ENCODE measurements around the gene GTPBP4. TPM values are rescaled to one million over a fixed set of nuclear protein-coding genes. Genes with fewer than 3 reads are reported as not detected.

GTPBP4 gene
- total and polyA plus RNA-seq, 2 of the 13 experiments (the other 11 are each of a cell fraction or from before 2014, with no cell fraction given), result 24.1 to 85.5 TPM

DNA sequence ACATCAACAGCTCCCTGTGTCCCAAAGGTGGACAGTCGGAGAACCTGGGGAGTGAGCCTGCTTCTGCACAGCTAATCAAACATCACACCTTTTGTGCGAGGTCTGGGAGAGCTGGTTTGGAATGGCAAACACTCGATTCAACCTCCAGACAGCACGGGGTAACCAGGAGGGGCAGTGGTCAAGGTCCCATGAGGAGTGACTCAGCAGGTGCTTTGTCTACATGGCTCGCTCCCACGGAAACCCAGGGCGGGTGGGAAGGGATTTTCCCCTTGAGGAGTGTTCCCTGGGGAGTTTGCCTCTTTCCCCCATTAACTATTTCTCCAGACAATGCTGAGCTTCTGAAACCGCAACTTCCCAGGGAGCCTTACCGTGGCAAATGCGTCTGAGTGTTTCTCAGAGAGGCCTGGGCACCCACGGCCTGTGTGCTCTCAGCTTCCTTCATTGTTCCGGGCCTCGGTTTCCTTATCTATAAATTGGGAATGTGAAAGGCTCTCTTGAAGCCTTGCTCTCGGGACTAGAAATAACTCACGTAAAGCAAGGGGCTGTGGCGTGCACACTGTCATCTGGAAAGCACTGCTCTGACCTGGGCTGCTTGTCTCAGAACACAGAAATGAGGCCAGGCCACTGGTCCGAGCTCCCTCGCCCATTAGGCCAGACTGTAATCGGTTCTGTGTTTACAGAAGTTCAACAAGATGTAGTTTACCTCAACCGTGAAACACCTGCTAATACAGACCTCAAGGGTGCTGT lies 14.0 kb upstream of the GTPBP4 start (continued):
- peak; percentile 75 for TF ChIP-seq GFI1 (CRISPR knock-in tag; IDR thresholded peaks at IDR 0.05; ENCODE audit: borderline replicate concordance)
- peak; percentile 49; the same call in 1 of the 2 replicates for TF ChIP-seq MEF2D (CRISPR knock-in tag; IDR thresholded peaks at IDR 0.05)
- TF ChIP-seq ERF (CRISPR knock-in tag; IDR thresholded peaks at IDR 0.05), result peak; percentile 66
- no peak for TF ChIP-seq CREB1 (IDR thresholded peaks at IDR 0.05)
- 0 out of 2 replicates have a peak, but pooled peaks have one; percentile 5 for TF ChIP-seq CREB1 (CRISPR knock-in tag; IDR thresholded peaks at IDR 0.05)
- TF ChIP-seq, protein P1, sequence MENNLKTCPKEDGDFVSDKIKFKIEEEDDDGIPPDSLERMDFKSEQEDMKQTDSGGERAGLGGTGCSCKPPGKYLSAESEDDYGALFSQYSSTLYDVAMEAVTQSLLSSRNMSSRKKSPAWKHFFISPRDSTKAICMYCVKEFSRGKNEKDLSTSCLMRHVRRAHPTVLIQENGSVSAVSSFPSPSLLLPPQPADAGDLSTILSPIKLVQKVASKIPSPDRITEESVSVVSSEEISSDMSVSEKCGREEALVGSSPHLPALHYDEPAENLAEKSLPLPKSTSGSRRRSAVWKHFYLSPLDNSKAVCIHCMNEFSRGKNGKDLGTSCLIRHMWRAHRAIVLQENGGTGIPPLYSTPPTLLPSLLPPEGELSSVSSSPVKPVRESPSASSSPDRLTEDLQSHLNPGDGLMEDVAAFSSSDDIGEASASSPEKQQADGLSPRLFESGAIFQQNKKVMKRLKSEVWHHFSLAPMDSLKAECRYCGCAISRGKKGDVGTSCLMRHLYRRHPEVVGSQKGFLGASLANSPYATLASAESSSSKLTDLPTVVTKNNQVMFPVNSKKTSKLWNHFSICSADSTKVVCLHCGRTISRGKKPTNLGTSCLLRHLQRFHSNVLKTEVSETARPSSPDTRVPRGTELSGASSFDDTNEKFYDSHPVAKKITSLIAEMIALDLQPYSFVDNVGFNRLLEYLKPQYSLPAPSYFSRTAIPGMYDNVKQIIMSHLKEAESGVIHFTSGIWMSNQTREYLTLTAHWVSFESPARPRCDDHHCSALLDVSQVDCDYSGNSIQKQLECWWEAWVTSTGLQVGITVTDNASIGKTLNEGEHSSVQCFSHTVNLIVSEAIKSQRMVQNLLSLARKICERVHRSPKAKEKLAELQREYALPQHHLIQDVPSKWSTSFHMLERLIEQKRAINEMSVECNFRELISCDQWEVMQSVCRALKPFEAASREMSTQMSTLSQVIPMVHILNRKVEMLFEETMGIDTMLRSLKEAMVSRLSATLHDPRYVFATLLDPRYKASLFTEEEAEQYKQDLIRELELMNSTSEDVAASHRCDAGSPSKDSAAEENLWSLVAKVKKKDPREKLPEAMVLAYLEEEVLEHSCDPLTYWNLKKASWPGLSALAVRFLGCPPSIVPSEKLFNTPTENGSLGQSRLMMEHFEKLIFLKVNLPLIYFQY (CRISPR knock-in tag; IDR thresholded peaks at IDR 0.05; ENCODE audit: borderline replicate concordance), result no peak
- peak; percentile 89 for TF ChIP-seq SALL1 (CRISPR knock-in tag; IDR thresholded peaks at IDR 0.05)
- TF ChIP-seq IRX3 (CRISPR knock-in tag; IDR thresholded peaks at IDR 0.05; ENCODE audit: borderline replicate concordance, low read depth), result 0 out of 2 replicates have a peak, but pooled peaks have one; percentile 65
- no peak for TF ChIP-seq THYN1 (CRISPR knock-in tag; IDR thresholded peaks at IDR 0.05; ENCODE audit: borderline replicate concordance, low read depth)
- peak; percentile 65; the same call in 1 of the 2 replicates for TF ChIP-seq ZKSCAN8 (CRISPR knock-in tag; IDR thresholded peaks at IDR 0.05; ENCODE audit: borderline replicate concordance)
- TF ChIP-seq BORCS8-MEF2B (CRISPR knock-in tag; IDR thresholded peaks at IDR 0.05), result peak; percentile 30; the same call in 1 of the 2 replicates
- 0 out of 2 replicates have a peak, but pooled peaks have one; percentile 32 for TF ChIP-seq TCF7 (IDR thresholded peaks at IDR 0.05; ENCODE audit: low read depth)
- peak; percentile 78 for TF ChIP-seq NFE2 (CRISPR knock-in tag; IDR thresholded peaks at IDR 0.05)
- TF ChIP-seq KDM6A (CRISPR knock-in tag; IDR thresholded peaks at IDR 0.05; ENCODE audit: low read depth), result 0 out of 2 replicates have a peak, but pooled peaks have one; percentile 18
- no peak for TF ChIP-seq FOXC1 (CRISPR knock-in tag; IDR thresholded peaks at IDR 0.05; ENCODE audit: borderline replicate concordance)
- peak; percentile 61; the same call in 1 of the 2 replicates for TF ChIP-seq HIVEP1 (CRISPR knock-in tag; IDR thresholded peaks at IDR 0.05)
- TF ChIP-seq ZNF431 (CRISPR knock-in tag; IDR thresholded peaks at IDR 0.05; ENCODE audit: borderline replicate concordance, low read depth), result 0 out of 2 replicates have a peak, but pooled peaks have one; percentile 71
- peak; percentile 3; the same call in 1 of the 2 replicates for TF ChIP-seq ZMYM4 (CRISPR knock-in tag; IDR thresholded peaks at IDR 0.05)
- peak; percentile 73; the same call in 1 of the 2 replicates for TF ChIP-seq FOXK1 (CRISPR knock-in tag; IDR thresholded peaks at IDR 0.05; ENCODE audit: borderline replicate concordance, low read depth)
- TF ChIP-seq, protein P2, sequence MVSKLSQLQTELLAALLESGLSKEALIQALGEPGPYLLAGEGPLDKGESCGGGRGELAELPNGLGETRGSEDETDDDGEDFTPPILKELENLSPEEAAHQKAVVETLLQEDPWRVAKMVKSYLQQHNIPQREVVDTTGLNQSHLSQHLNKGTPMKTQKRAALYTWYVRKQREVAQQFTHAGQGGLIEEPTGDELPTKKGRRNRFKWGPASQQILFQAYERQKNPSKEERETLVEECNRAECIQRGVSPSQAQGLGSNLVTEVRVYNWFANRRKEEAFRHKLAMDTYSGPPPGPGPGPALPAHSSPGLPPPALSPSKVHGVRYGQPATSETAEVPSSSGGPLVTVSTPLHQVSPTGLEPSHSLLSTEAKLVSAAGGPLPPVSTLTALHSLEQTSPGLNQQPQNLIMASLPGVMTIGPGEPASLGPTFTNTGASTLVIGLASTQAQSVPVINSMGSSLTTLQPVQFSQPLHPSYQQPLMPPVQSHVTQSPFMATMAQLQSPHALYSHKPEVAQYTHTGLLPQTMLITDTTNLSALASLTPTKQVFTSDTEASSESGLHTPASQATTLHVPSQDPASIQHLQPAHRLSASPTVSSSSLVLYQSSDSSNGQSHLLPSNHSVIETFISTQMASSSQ (IDR thresholded peaks at IDR 0.05; ENCODE audit: low read depth), result no peak; the same call in 1 of the 2 replicates
- TF ChIP-seq, protein P2 (CRISPR knock-in tag; IDR thresholded peaks at IDR 0.05; ENCODE audit: borderline replicate concordance), result 0 out of 2 replicates have a peak, but pooled peaks have one; percentile 38
- peak; percentile 86 for TF ChIP-seq TEAD3 (CRISPR knock-in tag; optimal IDR thresholded peaks at IDR 0.05; ENCODE audit: borderline replicate concordance)

Data from HepG2 (cell line).